Fibroblast of skin of right quadriceps (primary cell): ENCODE measurements around the gene SPHKAP.
"Not testable (repeated sequence)": the region's sequence is repeated elsewhere in the genome, so short reads cannot be mapped to it uniquely, and the experiment has no call there.

Experiments
- DNase-seq: peaks from one replicate; pipeline ENCODE4 v3.0.0-alpha.2; 2013

SPHKAP gene

GRCh38 chr2:228017784-228018183 lies 163.7 kb downstream of the SPHKAP start:
- no peak for DNase-seq

DNA sequence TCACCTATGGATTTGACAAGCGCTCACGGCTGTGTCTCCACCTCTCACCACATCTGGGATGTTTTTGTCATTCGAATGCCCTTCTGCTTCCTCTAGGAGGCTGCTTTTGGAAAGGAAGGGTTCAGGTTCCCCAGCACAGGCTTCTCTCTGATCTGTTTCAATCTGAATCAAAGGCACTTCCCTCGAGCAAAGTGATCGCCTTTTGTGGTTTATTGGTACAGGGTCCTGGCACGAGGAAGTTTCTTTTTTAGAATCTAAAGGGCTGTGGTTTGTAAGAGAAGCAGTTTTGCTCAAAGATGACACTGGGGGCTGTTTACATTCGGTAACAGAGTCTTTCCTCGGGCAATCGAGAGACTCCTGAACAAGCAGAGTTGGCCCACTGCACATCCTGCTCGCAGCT lies 165.1 kb downstream of the SPHKAP start:
- DNase-seq, result no peak

GRCh38 chr2:228015741-228016140 lies 165.7 kb downstream of the SPHKAP start:
- DNase-seq, result no peak

DNA sequence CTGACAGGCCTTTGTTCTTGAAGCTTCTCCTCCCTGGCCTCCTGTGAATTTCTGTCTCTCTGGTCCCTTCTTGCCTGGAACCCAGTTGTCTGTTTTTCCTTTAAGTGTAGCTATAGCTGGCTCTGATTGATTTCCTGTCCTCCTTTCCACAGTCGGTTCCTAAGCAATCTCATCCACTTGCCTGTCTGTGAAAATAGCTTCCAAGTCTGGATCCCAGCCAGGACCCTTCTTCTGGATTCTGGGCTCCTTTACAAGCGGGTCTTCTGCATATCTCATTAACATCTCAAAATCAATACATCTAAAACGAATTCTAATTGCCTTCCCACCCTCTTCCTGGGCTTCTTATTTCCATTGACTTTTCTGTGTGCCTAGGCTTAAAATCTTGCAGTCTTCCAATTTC lies 185.1 kb downstream of the SPHKAP start:
- DNase-seq, result no peak

DNA sequence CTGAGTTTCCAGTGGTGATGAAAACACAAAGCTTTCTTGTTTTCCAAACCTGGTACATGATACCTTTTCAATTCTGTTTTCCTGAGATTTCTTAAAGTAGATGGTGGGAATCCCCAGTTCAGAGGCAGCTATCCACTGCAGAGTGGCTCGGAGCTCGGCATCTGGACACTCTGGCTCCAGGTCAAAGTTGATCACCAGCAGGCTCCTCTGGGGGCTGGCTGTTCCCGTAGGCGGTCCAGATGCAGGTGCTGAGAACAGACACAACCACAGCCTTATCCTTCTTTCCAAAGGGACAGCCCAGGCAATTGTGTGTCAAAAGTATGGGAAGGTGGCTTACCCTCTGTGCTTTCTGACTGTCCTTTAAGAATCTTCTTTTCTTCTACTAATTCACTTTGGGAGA lies 190.6 kb downstream of the SPHKAP start:
- no peak for DNase-seq

DNA sequence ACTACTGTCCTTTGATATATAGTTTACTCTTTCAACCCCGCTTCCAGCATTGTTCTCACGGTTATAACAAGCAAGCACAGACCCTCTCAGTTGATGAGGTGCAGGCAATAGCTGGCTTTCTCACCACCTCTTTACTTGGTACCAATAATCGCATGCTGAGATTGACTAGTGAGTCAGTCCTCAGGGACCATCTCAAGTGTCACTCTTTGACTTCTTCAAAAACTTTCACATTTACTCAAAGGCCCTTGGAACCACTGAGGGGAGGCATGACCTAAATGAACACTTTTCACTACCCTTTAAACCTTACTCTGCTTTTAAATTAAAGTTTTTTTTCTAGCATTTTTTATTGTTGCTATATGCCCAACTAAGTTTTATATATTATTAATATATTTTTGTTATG lies 208.2 kb downstream of the SPHKAP start:
- no peak for DNase-seq

GRCh38 chr2:227971619-227972230 lies 209.8 kb downstream of the SPHKAP start:
- DNase-seq, result no peak

DNA sequence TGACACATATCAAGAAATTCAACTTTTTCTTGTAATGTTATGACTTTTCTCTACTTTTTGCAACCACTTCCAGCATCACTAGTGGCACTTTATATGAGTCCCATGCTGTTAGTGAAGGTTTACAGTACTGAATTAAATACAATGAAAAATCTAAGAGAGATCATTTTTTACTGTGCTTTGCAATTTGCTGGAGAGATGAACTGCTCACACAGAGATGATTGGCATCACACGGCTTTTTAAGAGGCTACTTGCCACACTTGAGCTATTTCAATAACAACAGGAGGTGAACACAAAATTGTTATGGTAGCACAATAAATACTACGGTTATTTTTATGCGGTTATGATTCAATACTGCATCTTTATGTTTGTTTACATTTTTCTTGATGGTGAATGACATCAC lies 221.2 kb downstream of the SPHKAP start:
- DNase-seq, result no peak

- DNase-seq, result no peak
Measured at GRCh38 chr2:227942965-227943364, 238.5 kb downstream of the SPHKAP start.

DNA sequence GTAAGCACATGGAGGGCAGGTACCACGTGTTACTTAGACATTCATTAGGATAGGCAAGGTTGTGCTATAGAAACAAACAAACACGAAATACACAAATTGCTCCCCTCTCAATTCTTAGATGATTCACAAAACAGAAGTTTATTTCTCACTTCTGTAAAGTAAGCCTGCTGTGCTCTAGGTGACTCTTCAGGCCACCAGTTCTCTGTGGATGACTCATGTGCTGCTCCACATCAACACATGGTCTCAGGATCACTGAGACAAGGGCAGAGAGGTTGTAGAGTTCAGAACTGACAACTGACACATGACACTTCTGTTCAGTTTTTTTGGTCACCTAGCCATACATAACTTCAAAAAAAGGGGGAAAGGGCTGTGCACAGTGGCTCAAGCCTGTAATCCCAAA lies 239.5 kb downstream of the SPHKAP start:
- no peak for DNase-seq

- peak; percentile 11 for DNase-seq
Measured at GRCh38 chr2:227939271-227940027, 242.0 kb downstream of the SPHKAP start.

- not testable (repeated sequence) for DNase-seq
Measured at GRCh38 chr2:227936249-227936648, 245.2 kb downstream of the SPHKAP start.

DNA sequence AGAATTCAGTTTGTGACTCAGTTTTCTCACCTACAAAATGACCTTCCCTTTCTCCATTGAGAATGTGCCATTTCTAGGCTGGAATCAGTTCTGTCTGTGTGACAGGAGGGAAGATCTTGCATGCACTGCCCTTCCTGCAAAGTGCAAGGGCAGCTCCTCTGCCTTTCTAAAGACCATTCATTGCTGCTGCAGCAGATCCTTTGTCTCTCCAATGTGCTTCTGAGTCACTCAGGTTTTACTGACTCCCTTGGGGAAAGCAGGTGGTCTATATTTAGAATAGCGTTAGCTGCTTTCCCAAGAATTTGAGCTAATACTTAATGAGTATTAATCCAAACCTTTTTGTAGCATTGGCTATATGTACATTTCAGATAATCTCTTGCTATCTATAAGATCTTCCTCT lies 247.6 kb downstream of the SPHKAP start:
- DNase-seq, result no peak

DNA sequence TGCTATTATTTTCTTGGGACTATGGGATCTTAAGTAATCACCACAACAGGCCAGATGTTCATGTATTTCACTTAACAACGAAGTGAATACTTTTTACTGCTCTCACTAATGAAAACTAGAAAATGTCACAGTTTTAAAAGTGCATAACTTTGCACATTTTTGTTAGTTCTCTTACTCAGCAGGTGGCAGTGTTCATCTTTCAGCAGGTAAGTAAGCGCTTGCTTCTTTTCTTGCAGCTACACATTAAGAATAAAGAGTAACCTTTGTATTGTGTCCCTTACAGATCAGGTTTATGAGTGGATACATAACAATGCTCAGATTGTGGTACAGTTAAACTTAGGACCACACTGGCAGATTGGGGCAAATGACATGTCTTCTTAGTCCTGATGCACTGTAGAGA lies 249.1 kb downstream of the SPHKAP start:
- DNase-seq, result no peak

DNA sequence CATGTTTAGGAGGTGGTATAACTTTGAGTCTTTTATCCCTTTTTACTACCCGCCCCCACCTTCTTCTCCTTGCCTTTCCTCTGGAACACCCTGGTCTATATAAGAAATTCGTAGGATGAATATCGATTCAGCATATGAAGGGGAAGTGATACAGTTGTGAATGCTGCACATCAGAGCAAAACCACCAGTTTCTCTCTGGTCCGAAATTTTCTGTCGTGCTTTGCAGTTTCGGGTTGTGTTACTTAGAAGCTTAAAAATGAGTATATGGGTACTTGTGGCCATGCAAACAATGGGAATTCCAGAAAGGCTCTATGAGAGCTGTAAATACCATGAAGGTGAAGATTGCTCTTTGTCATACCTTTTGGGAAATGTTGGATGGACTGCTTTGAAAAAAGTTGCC lies 249.5 kb downstream of the SPHKAP start:
- DNase-seq, result no peak
